Osteocyte (in vitro differentiated cells): ENCODE measurements around the gene RIPPLY1. TPM values are rescaled to one million over a fixed set of nuclear protein-coding genes. Genes with fewer than 3 reads are reported as not detected.

Source experiments
- DNase-seq: peaks from one replicate; pipeline ENCODE4 v3.0.0; 2021; ENCODE audit warnings: mixed read lengths; ENCODE audit not compliant: unreplicated experiment; ENCODE audit errors: extremely low spot score
- H3K27ac Mint-ChIP-seq: one replicate; pipeline ENCODE4 v1.8.0; 2021; ENCODE audit warnings: mild to moderate bottlenecking, mixed read lengths; ENCODE audit not compliant: unreplicated experiment
- H3K27me3 Mint-ChIP-seq: one replicate; pipeline ENCODE4 v1.8.0; 2021; ENCODE audit warnings: mixed read lengths; ENCODE audit not compliant: unreplicated experiment
- H3K36me3 Mint-ChIP-seq: one replicate; pipeline ENCODE4 v1.8.0; 2021; ENCODE audit warnings: mixed read lengths; ENCODE audit not compliant: unreplicated experiment
- H3K4me1 Mint-ChIP-seq: one replicate; pipeline ENCODE4 v1.8.0; 2021; ENCODE audit warnings: mixed read lengths; ENCODE audit not compliant: unreplicated experiment
- H3K4me3 Mint-ChIP-seq: one replicate; pipeline ENCODE4 v1.8.0; 2021; ENCODE audit warnings: mild to moderate bottlenecking, moderate library complexity, mixed read lengths; ENCODE audit not compliant: unreplicated experiment
- H3K9me3 Mint-ChIP-seq: one replicate; pipeline ENCODE4 v1.8.0; 2021; ENCODE audit warnings: mixed read lengths; ENCODE audit not compliant: unreplicated experiment
- CTCF ChIP-seq: fragments of 200-600 bp; sonication (generic); IDR thresholded peaks from 2 replicates; pipeline ENCODE4 v1.5.0; 2021; ENCODE audit warnings: antibody characterized with exemption, mild to moderate bottlenecking, moderate library complexity
- total RNA-seq: library from RNA; stranded (reverse); gene quantifications from 2 replicates; pipeline ENCODE4 v1.2.1, GENCODE V29; 2021

RIPPLY1 gene
- total RNA-seq, 1 donor from 2014 or later = not detected

GRCh38 chrX:106936246-106936645, 33.1 kb upstream of the RIPPLY1 start:
- Mint-ChIP-seq H3K4me3 (no peak overlapping the region), H3K27ac (no peak overlapping the region), H3K36me3 (peaks cover 2% of the 10 kb centered on the region), H3K27me3 (no peaks in the 10 kb centered on the region), H3K9me3 (no peaks in the 10 kb centered on the region), H3K4me1 (peaks cover 13% of the 10 kb centered on the region)
- TF ChIP-seq CTCF = no peak
- DNase-seq = no peak

GRCh38 chrX:106935175-106935574, 32.0 kb upstream of the RIPPLY1 start:
- H3K9me3 Mint-ChIP-seq = no peaks in the 10 kb centered on the region
- H3K4me1 Mint-ChIP-seq = peaks cover 13% of the 10 kb centered on the region
- no peaks in the 10 kb centered on the region for H3K36me3 Mint-ChIP-seq
- no peak for TF ChIP-seq CTCF
- H3K27ac Mint-ChIP-seq = no peak overlapping the region
- H3K4me3 Mint-ChIP-seq = no peak overlapping the region
- H3K27me3 Mint-ChIP-seq = no peaks in the 10 kb centered on the region
- no peak for DNase-seq

- Mint-ChIP-seq H3K27ac (no peak overlapping the region), H3K36me3 (no peaks in the 10 kb centered on the region), H3K9me3 (no peaks in the 10 kb centered on the region), H3K4me3 (no peak overlapping the region), H3K27me3 (no peaks in the 10 kb centered on the region), H3K4me1 (peaks cover 13% of the 10 kb centered on the region)
- no peak for TF ChIP-seq CTCF
- DNase-seq = no peak
Observed at GRCh38 chrX:106933538-106933961, 30.4 kb upstream of the RIPPLY1 start.

- H3K4me1 Mint-ChIP-seq = peaks cover 13% of the 10 kb centered on the region
- no peak overlapping the region for H3K4me3 Mint-ChIP-seq
- no peaks in the 10 kb centered on the region for H3K9me3 Mint-ChIP-seq
- TF ChIP-seq CTCF = no peak
- no peak overlapping the region for H3K27ac Mint-ChIP-seq
- DNase-seq = no peak
- H3K27me3 Mint-ChIP-seq = no peaks in the 10 kb centered on the region
- no peaks in the 10 kb centered on the region for H3K36me3 Mint-ChIP-seq
Observed at GRCh38 chrX:106932960-106933537, 29.9 kb upstream of the RIPPLY1 start.

GRCh38 chrX:106932492-106932923, 29.4 kb upstream of the RIPPLY1 start:
- no peak overlapping the region for H3K4me3 Mint-ChIP-seq
- no peaks in the 10 kb centered on the region for H3K9me3 Mint-ChIP-seq
- no peak overlapping the region for H3K27ac Mint-ChIP-seq
- H3K4me1 Mint-ChIP-seq = peaks cover 13% of the 10 kb centered on the region
- no peaks in the 10 kb centered on the region for H3K27me3 Mint-ChIP-seq
- TF ChIP-seq CTCF = no peak
- DNase-seq = no peak
- H3K36me3 Mint-ChIP-seq = no peaks in the 10 kb centered on the region
